ENCODE data around the gene VRK2. TPM values are rescaled to one million over a fixed set of nuclear protein-coding genes. Genes with fewer than 3 reads are reported as not detected.

VRK2 gene
- total RNA-seq, 2 experiments from 2014 or later, result 17.7 to 18.3 TPM

- no peaks in the 10 kb centered on the region for H3K9me3 Mint-ChIP-seq
- POLR2A ChIA-PET, result no interaction called here
- no peak overlapping the region for H3K27ac Mint-ChIP-seq
- peaks cover 6% of the 10 kb centered on the region for H3K36me3 Mint-ChIP-seq (ENCODE audit: low read depth)
- no peak for ATAC-seq
- intact Hi-C loops (cut with micrococcal nuclease), result no loop called here
- H3K4me3 Mint-ChIP-seq, result no peak overlapping the region
- TF ChIP-seq CTCF (IDR thresholded peaks at IDR 0.05), result no peak
- DNase-seq, result no peak
- H3K4me1 Mint-ChIP-seq (ENCODE audit: low read depth), result no peaks in the 10 kb centered on the region
- CTCF ChIA-PET, result no interaction called here
- no peaks in the 10 kb centered on the region for H3K27me3 Mint-ChIP-seq
Measured at GRCh38 chr2:58131191-58132011, 84.8 kb downstream of the VRK2 start.

- H3K4me1 Mint-ChIP-seq (ENCODE audit: low read depth), result no peaks in the 10 kb centered on the region
- no peak for TF ChIP-seq CTCF (IDR thresholded peaks at IDR 0.05)
Measured at GRCh38 chr2:58133395-58133794, 86.8 kb downstream of the VRK2 start.

GRCh38 chr2:58135861-58136260 is 89.3 kb downstream of the VRK2 start:
- ChIA-PET POLR2A (no interaction called here), CTCF (no interaction called here)
- no peak overlapping the region for H3K4me3 Mint-ChIP-seq
- DNase-seq (no peak), ATAC-seq (no peak)
- H3K4me1 Mint-ChIP-seq (ENCODE audit: low read depth), result no peaks in the 10 kb centered on the region
- H3K27ac Mint-ChIP-seq, result no peak overlapping the region
- peaks cover 14% of the 10 kb centered on the region for H3K36me3 Mint-ChIP-seq (ENCODE audit: low read depth)
- intact Hi-C loops (cut with micrococcal nuclease), result no loop called here
- no peaks in the 10 kb centered on the region for H3K9me3 Mint-ChIP-seq
- no peak for TF ChIP-seq CTCF (IDR thresholded peaks at IDR 0.05)
- no peaks in the 10 kb centered on the region for H3K27me3 Mint-ChIP-seq

More at GRCh38 chr2:58133395-58133794, 86.8 kb downstream of the VRK2 start:
- Mint-ChIP-seq H3K27ac (no peak overlapping the region), H3K36me3 (ENCODE audit: low read depth) (peaks cover 6% of the 10 kb centered on the region), H3K4me3 (no peak overlapping the region), H3K27me3 (no peaks in the 10 kb centered on the region), H3K9me3 (no peaks in the 10 kb centered on the region)
- no peak for DNase-seq
- ChIA-PET CTCF (no interaction called here), POLR2A (no interaction called here)
- ATAC-seq, result no peak
- intact Hi-C loops (cut with micrococcal nuclease), result no loop called here

- ATAC-seq, result no peak
- DNase-seq, result no peak
- no peaks in the 10 kb centered on the region for H3K27me3 Mint-ChIP-seq
- intact Hi-C loops (cut with micrococcal nuclease), result no loop called here
- no peak for TF ChIP-seq CTCF (IDR thresholded peaks at IDR 0.05)
- ChIA-PET POLR2A (no interaction called here), CTCF (no interaction called here)
- H3K4me3 Mint-ChIP-seq, result no peak overlapping the region
- peaks cover 14% of the 10 kb centered on the region for H3K36me3 Mint-ChIP-seq (ENCODE audit: low read depth)
- H3K4me1 Mint-ChIP-seq (ENCODE audit: low read depth), result no peaks in the 10 kb centered on the region
- no peaks in the 10 kb centered on the region for H3K9me3 Mint-ChIP-seq
- H3K27ac Mint-ChIP-seq, result no peak overlapping the region
Measured at GRCh38 chr2:58137221-58137620, 90.6 kb downstream of the VRK2 start.

GRCh38 chr2:58137856-58138255 is 91.2 kb downstream of the VRK2 start:
- Mint-ChIP-seq H3K27me3 (no peaks in the 10 kb centered on the region), H3K27ac (no peak overlapping the region), H3K4me1 (ENCODE audit: low read depth) (no peaks in the 10 kb centered on the region), H3K4me3 (no peak overlapping the region), H3K9me3 (no peaks in the 10 kb centered on the region), H3K36me3 (ENCODE audit: low read depth) (peaks cover 12% of the 10 kb centered on the region)
- intact Hi-C loops (cut with micrococcal nuclease), result no loop called here
- POLR2A ChIA-PET, result no interaction called here
- no peak for ATAC-seq
- no peak for DNase-seq
- no peak for TF ChIP-seq CTCF (IDR thresholded peaks at IDR 0.05)
- CTCF ChIA-PET, result no interaction called here

All from activated CD8-positive, alpha-beta T cell treated with anti-CD3 and anti-CD28 coated beads for 36 hours (primary cell).